Fibroblast of lung (primary cell): ENCODE measurements around the gene PAGE2B.

Experiments used
- CTCF ChIP-seq, 2 donors: IDR thresholded peaks in 1 of 2; conservative IDR thresholded peaks in 1 of 2; 1 replicate in 1 of 2; 2 replicates in 1 of 2; pipeline ENCODE4 v1.5.1; 2011 to 2012; ENCODE audit warnings: low read length in 2 of 2, control low read depth in 1 of 2, inconsistent platforms in 1 of 2, low read depth in 1 of 2, mild to moderate bottlenecking in 1 of 2
- EZH2 ChIP-seq: IDR thresholded peaks from 2 replicates; pipeline ENCODE4 v1.5.1; 2012; ENCODE audit warnings: low read length, control low read depth, mild to moderate bottlenecking; ENCODE audit errors: missing control alignments

GRCh38 chrX:55107911-55108310, 33.1 kb downstream of the PAGE2B start:
- TF ChIP-seq EZH2 = no peak
- no peak for TF ChIP-seq CTCF (conservative IDR thresholded peaks at IDR 0.05 in 1 of 2, IDR thresholded peaks at IDR 0.05 in 1 of 2; ENCODE audit: low read depth in 1 of 2, low read length in 2 of 2)
